GM18499 (cell line): ENCODE measurements around the gene AURKA.

Experiments
- ATAC-seq: cut with Tn5 transposase; IDR thresholded peaks from one replicate; pipeline ENCODE4 v1.9.1; 2021; ENCODE audit warnings: moderate number of reproducible peaks; ENCODE audit not compliant: insufficient read depth, unreplicated experiment

The AURKA gene

DNA sequence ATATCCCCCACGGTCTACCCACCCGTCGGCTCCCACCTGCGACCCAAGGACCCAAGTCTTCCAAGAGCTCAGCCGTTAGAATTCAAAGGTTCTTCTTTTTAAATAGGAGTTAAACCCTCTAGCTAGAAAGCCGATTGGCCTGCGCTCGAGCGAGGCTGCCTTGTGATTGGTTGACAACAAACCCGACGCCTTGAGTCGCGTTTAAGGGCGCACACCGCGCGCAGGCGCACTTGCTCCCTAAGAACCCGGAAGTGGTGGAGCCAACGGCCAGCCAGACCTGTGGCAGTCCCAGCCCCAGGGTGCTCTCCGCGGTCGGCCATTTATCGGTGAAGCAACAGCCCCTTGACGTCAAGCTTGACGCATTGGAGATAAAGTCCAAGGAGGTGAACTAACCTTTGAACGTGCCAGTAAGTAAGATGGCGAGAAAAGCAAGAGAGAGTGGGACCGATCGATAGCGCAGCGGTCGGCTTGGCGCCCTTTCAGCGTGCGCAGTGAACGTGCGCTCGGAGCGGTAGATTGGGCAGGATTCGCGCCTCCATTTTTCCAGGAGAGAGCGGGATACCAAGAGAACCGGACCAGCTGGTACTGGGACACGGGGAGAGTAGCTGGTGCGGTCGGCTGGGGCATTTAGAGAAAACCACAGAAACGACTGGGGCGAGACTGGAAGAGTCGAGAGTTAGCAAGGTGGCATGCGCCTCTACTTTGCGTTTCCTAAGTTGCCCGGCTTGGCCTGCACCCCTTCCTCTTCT lies at the start of gene AURKA, which contains the start of gene CSTF1:
Gene AURKA (minus strand): TSS at position 84 of the 749 bp plus-strand sequence. CDS start 4,018 bp downstream, outside the sequence.
Gene CSTF1 (plus strand): TSS at position 514 of the 749 bp plus-strand sequence. CDS start 2,908 bp downstream, outside the sequence.
- ATAC-seq, result peak; percentile 87

DNA sequence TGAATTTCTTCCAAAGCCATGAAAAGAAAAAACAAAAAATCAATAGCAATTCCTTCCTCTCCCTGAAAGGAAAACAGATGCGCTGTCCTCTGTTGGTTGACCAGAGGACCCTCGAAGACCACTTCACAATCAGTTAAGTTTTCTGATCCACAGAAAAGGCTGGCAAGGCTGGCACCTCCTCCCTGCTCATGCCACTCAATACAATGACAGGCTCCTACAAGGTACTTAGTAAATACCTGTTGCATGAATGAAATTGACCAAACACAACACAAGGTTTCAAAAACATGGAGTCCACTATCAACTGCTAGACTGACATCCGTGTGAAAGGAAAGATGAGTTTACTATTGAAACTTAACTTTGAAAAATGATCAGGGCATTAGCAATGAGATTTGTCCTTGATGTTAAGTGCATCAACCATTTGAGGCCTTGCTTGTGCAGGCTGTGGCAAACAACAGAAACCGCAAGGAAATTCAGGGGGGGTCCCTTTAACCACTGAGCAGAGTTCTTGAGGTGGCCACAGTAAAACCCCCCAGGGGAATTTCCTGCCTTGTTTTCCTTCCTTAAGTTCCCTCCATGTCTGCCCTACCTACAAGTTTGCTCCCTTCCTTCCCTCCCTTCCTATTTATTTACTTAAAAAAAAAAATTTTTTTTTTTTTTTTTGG lies 48.5 kb upstream of the AURKA start:
- ATAC-seq, result no peak

DNA sequence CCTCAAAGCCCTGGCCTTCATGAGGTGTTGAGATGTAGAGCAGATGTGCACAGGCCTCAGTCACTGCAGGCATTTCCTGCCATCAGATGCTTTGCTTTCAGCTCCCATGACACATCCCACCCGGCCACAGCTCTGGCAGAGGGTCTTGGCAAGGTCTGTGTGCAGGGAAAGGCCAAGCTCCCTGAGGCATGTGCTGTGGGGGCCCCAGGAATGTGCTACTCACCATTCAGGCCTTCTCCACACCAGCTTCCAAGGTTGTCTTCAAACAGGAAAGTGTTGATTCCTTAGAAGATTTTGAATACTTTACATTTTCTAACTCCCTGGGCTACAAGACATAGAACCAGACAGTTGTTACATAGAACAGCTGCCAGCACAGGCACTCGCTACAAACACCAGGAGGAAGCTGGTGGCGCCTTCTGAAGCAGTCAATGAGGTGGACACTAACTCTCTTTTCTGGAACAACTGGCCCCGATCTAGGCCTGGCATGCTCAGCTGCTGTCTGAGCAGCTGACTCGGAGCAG lies 47.8 kb upstream of the AURKA start:
- ATAC-seq, result no peak

DNA sequence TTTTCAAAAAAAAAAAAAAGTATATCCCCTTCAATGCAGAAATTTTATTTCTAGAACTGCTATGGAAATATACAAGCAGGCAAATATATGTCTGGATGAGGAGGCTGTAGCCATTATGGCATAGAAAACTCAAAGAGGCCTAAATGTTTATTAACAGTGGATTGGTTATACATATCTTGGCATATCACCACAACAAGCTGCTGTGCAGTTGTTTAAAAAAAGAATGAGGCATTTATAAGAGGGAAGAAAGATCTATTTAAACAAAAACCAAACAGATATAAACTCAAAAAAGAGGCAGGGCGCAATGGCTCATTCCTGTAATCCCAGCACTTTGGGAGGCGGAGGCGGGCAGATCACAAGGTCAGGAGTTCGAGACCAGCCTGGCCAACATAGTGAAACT lies 46.3 kb upstream of the AURKA start:
- ATAC-seq, result no peak

DNA sequence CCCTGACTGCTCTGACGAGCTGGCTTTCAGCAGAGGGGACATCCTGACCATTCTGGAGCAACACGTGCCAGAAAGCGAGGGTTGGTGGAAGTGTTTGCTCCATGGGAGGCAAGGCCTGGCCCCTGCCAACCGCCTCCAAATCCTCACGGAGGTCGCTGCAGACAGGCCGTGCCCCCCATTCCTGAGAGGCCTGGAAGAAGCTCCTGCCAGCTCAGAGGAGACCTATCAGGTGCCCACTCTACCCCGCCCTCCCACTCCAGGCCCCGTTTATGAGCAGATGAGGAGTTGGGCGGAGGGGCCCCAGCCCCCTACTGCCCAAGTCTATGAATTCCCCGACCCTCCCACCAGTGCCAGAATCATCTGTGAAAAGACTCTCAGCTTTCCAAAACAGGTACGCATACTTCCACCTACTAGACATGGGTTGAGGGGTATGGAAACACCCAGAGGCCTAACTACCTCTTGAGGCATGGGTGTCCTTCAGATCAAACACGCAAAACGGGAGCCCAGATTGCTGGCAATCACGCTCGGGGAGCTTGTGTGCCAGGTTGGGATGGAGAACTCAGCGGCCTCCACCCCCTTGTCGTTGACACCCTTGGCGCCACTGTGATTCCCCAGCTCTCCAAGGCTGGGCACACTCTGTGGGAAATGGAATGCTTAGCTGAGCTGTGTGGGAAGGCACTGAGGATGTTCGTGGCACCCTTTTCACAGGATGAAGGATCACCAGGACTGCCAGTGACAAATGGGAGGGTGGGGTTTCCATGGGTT lies 45.4 kb upstream of the AURKA start:
- ATAC-seq, result no peak

DNA sequence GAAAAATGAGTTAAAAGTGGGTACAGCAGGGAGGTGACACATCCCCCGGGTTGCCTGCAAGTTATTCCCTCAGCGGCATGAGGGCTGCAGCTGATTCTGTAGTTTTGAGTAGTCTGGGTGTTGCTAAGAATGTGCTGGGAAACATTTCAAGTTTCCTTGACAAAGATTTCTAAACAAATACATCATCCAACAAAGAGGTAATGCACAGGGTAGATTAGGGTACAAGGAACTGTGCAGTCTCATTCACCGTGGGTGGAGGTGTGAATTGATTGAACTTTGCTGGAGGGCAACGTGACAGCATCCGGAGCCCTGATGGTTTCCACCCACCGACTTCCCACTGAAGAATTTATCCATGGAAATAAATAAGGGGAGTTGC lies 41.9 kb upstream of the AURKA start:
- no peak for ATAC-seq

DNA sequence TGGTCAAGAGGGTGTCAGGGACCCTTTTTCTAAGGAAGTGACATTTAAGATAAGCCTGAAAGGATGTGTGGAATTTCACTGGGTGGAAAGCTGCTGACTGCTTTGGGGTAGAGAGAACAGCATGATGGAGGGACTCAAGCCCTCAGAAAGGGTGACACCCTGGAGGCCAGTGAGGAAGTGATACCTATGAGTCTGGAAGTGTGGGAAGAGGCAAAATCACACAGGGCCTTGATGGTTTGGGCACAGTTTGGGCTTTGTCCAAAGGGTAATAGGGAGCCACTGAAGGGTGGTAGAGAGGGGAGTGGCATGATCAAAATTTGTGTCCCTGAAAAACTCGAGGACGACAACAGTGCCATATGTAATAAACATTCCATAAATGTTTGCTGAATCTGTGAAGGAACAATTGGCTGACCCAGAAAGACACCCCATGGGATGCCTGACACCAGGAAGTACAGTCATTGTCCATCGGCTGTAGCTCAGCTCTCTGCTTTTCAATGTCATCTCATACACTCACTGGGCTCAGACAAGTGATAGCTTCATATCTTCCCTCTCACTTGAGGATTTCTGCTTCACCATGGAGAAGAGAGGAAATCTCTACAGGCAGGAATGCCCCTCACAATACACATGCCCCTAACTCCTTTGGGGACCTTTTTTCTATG lies 41.3 kb upstream of the AURKA start:
- ATAC-seq, result no peak

DNA sequence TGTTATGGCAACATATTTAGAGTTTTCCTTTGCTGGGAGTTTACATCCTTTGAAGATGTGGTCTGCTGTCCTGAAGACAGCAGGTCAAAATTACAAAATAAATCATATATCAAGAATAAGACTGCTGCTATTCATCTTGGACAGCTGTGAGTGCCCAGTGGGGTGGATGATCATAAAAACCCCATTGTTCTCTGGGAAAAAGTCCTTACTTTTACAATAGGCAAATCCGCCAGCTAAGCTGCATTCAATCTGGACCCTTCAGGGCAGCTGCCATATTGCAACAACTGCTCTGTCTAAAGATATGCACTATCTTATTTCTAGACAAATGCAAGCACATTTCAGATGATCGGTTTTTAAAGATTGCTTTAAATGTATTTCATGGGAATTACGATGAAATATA lies 39.5 kb upstream of the AURKA start:
- no peak for ATAC-seq

DNA sequence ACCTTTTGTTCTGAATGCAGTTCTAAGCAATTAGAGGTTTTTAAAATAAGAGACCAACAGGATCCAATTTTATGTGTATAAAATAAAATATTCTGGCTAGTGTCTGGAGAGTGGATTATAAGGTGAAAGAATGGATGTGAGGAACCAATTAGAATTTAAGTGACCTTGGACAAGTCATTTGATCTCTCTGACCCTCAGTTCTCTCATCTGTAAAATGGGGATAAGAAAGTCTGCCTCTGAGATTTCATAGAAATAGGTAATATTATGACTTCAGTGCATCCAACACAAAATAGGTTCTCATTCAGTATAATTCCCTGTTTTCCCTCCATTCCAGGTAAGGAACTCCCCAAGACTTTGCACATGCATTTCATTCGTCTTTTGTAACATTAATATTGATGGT lies 38.9 kb upstream of the AURKA start:
- ATAC-seq, result no peak

DNA sequence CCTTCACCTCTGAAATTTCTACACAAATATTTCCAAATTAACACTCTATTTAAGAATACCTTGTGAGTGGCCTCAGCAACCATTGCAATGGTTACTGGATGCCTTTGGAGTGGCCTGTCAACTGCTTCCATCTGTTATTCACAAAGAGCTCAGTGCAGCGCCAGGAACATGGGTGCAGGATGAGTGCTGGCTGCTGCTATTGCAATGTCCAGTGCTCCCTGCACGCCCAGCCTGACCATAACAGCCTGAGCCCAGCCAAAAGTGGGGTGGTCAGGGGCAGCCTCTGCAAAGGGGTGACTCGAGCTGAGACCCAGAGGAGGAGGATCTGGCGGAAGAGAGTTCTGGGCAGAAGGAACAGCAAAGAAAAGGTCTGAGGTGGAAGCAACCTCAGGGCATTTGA lies 38.4 kb upstream of the AURKA start:
- ATAC-seq, result no peak

DNA sequence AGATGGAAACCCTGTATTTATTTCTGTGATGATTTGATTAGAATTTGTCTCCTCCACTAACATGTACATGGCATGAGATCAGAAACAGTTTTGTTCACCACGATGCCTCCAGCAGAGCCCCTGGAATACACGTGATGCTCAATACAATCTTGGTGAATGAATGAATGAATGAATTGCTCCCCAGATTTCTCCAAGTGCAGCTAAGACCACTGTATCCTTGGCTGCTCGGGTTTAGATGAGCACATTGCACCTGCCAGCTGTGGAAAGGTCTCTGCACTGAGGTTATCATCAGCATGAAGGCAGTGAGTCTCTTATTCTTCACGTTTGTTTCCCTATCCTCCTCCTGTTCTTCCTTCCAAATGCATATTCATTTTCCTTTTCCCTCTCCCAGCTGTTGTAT lies 37.9 kb upstream of the AURKA start:
- ATAC-seq, result no peak

DNA sequence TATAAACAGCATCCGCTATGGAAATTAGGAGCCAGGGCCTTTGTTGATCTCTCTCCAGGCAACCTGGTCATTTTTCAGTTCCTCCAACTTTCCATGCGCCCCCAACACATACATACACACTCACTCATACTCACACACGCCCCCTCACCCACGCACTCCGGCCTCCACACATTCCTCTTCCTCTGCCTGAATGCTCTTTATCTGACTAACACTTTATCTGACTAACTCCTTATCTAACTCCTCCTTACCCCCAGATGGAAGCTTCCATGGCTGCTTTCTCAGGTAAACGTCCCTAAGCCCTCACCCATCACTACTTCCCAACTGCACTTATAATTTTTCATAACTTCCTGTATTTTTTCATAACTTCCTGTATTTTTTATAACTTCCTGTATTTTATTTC lies 37.5 kb upstream of the AURKA start:
- no peak for ATAC-seq

DNA sequence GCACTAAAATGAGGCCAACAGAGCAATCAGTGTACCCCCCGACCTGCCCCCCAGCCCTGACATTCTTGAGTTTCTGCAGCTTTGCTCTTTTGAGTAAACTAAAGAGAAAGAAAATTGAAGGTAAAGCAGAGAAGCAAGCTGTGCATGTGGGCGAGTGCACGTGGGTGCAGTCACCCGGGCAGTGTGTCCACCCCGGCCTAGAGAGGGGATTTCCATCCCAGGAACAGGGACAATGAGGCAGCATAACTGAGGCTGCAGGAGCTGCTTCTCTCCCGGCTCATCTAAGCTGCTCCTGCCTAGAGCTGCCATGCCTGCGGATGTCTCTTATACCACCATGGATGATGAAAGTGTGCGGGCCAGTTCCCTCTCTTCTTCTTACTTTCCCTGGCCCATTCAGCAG lies 36.9 kb upstream of the AURKA start:
- ATAC-seq, result no peak

DNA sequence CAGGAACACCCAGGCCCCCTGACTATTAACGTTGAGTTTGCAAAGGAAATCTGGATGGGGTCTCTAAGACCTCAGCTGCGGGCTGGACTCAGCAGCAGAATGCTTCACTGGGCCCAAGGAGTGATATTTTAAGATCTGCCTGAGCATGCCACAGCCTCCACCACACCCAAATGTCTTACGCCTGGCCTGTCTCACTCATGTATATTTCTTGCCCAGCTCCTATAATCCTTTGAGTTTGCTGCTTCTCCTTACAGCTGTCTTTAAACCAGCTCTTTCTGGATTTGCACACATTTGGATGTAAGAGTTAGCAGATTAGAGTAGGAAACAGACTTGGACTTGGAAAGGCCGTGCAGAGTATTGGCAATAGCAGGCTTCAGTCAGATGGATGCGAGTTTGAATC lies 36.4 kb upstream of the AURKA start:
- no peak for ATAC-seq

DNA sequence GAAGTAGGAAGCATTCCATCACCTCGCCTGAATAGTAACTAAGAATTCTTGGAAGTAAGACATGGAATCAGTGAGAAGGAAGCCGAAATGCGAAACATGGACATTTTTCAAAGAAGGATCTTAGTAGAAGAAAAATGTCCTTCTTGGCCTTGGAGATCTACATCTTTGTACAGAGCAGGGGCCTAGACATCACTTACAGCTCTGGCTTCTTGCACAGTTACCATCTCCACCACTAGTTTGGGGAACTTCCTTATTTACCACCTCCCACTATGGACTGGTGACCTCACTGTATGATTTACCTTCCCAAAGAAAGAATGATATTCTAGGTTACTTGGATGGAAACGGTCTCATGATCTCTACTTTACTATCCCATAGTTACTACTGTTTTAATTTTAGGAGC lies 35.8 kb upstream of the AURKA start:
- ATAC-seq, result no peak

DNA sequence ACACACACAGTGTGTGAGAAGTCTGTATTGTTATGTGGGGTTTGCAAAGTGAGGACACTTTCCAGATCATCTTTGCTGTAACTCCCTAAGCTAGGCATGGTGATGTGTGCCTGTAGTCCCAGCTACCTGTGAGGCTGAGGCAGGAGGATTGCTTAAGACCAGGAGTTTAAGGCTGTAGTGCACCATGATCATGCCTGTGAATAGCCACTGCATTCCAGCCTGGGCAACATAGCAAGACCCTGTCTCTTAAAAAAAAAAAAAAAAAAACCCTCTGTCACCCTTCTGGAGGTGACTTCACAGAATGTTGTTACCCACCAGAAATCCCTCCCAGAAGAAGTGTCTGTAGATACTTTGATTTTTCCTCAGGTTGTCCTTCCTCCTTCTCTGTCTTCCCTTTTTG lies 34.9 kb upstream of the AURKA start:
- no peak for ATAC-seq

DNA sequence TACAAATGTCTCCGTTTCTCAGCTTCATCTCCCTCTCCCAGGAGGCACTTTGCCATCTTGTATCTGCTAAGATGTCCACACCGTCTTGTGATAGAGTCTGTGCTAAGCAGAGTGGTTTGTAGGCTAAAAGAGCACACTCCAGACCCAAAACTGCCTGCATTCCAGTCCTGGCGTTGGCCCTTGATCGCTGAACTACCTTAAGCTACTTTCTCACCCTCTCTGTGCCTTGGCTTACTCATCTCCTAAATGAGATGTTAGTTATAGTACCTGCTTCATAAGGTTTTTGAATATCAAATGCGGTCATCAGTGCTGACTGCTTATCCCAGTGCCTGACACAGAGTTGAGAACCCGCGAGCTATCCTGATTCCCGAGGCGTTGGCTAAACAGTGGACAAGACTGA lies 34.0 kb upstream of the AURKA start:
- ATAC-seq, result no peak

DNA sequence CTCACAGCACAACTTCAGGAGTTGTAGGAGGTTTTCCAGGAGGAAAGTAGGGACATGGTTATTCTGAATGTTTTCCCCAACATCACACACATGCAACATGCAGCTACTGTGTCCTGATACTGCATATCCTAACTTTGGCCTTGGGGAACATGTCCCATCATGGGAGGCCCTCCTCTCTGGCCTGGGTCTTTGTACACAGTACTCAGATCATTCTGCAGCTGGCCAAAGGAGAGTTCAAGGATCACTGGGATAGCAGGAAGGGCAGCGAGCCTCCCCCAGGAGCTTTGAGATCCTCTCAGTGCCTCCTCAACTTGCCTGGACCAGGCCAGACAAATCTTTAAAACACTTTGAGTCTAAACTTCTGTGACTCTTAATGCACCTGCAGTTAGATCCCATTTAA lies 32.9 kb upstream of the AURKA start:
- ATAC-seq, result no peak

DNA sequence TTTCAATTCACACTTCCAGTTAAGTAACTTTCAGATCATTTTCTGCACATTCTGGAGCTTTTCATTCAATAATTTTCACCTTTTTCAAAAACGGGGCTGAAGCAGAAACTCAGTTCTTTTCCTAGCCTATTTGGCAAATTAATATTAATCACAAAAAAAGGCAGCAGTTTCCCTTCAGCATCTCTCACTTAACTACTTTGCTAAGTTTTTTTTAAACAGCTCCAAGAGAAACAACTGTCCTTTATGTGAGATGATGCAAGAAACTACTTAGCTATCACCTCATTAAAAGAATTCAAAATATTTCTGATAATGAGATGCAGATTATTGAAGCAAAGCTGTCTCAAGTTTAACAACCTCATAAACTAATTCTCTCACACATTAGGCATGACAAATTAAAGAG lies 31.9 kb upstream of the AURKA start:
- no peak for ATAC-seq

DNA sequence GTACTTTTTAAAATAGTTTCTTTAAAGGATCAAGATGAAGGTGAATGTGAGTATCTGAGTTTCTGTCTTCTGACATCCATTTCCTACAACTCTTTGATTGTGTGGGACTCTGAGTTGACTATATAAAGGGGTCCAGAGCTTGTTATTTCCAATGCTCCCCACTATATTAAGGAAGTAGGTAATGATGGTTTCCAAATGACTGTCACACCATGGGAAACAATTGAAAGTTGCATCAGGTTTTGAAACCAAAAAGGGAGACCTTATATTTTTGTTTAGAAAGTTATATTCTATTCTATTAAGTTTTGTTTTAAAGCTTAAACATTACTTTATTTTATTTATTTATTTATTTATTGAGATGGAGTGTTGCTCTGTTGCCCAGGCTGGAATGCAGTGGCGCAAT lies 31.2 kb upstream of the AURKA start:
- no peak for ATAC-seq

DNA sequence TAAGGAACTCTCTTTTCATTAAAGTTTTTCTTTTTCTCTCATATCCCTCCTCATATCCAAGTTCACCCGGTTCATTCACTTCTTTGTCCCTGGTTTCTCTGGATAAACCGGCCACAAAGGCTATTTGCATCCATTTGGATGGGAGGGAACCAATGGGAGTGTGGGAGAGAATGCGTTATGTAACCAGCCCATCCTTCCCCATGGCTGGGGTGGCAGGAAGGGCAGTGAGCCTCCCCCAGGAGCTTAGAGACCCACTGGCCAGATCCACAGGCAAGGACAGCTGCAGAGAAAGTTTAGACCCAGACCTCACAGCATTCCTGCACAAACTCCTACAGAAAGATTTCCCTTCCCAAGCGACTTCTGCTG lies 30.8 kb upstream of the AURKA start:
- ATAC-seq, result no peak
